ENCODE results near the gene CFDP1. TPM values are rescaled to one million over a fixed set of nuclear protein-coding genes. Genes with fewer than 3 reads are reported as not detected.

Gene CFDP1
- total and polyA plus RNA-seq, 2 of the 13 experiments (the other 11 are each of a cell fraction or from before 2014, with no cell fraction given), result 78.6 to 153 TPM

- TF ChIP-seq, protein P1, sequence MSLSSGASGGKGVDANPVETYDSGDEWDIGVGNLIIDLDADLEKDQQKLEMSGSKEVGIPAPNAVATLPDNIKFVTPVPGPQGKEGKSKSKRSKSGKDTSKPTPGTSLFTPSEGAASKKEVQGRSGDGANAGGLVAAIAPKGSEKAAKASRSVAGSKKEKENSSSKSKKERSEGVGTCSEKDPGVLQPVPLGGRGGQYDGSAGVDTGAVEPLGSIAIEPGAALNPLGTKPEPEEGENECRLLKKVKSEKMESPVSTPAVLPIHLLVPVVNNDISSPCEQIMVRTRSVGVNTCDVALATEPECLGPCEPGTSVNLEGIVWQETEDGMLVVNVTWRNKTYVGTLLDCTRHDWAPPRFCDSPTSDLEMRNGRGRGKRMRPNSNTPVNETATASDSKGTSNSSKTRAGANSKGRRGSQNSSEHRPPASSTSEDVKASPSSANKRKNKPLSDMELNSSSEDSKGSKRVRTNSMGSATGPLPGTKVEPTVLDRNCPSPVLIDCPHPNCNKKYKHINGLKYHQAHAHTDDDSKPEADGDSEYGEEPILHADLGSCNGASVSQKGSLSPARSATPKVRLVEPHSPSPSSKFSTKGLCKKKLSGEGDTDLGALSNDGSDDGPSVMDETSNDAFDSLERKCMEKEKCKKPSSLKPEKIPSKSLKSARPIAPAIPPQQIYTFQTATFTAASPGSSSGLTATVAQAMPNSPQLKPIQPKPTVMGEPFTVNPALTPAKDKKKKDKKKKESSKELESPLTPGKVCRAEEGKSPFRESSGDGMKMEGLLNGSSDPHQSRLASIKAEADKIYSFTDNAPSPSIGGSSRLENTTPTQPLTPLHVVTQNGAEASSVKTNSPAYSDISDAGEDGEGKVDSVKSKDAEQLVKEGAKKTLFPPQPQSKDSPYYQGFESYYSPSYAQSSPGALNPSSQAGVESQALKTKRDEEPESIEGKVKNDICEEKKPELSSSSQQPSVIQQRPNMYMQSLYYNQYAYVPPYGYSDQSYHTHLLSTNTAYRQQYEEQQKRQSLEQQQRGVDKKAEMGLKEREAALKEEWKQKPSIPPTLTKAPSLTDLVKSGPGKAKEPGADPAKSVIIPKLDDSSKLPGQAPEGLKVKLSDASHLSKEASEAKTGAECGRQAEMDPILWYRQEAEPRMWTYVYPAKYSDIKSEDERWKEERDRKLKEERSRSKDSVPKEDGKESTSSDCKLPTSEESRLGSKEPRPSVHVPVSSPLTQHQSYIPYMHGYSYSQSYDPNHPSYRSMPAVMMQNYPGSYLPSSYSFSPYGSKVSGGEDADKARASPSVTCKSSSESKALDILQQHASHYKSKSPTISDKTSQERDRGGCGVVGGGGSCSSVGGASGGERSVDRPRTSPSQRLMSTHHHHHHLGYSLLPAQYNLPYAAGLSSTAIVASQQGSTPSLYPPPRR (CRISPR knock-in tag; IDR thresholded peaks at IDR 0.05; ENCODE audit: borderline replicate concordance), result no peak
- TF ChIP-seq TCF7L2 (IDR thresholded peaks at IDR 0.05; ENCODE audit: low read depth, low read length) (no peak), CEBPG (CRISPR knock-in tag; IDR thresholded peaks at IDR 0.05) (no peak), MEF2D (CRISPR knock-in tag; IDR thresholded peaks at IDR 0.05) (no peak), RFX3 (CRISPR knock-in tag; IDR thresholded peaks at IDR 0.05) (no peak), RORA (CRISPR knock-in tag; IDR thresholded peaks at IDR 0.05) (no peak)
Observed at GRCh38 chr16:75336521-75336920, 96.8 kb downstream of the CFDP1 start (continued).

DNA sequence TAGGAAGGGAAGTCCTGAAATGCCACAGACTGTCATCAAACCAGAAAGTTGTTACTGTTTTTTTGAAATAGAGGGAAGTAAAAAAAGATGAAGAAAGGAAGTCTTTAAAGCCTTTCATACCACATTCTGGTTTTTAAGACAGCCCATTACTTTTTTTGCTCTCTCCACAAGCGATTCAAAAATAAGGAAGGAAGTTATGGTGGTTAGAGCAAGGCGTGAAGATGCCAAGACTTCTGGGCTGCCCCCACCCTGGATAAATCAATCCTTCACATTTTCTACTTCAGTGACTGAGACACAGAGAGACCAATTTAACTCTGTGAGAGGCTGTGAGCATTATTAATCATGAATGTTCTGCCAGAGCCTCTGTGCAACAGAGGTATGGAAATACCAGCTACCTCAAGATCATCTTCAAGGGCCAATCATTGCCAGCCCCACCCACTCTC, 99.6 kb downstream of the CFDP1 start:
- intact Hi-C loops (cut with micrococcal nuclease; ENCODE audit: unreplicated experiment), result no loop called here
- TF ChIP-seq, protein P2, sequence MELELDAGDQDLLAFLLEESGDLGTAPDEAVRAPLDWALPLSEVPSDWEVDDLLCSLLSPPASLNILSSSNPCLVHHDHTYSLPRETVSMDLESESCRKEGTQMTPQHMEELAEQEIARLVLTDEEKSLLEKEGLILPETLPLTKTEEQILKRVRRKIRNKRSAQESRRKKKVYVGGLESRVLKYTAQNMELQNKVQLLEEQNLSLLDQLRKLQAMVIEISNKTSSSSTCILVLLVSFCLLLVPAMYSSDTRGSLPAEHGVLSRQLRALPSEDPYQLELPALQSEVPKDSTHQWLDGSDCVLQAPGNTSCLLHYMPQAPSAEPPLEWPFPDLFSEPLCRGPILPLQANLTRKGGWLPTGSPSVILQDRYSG (CRISPR knock-in tag; IDR thresholded peaks at IDR 0.05), result no peak
- TF ChIP-seq ZNF292 (CRISPR knock-in tag; IDR thresholded peaks at IDR 0.05; ENCODE audit: borderline replicate concordance, low read depth) (no peak), BRCA1 (CRISPR knock-in tag; IDR thresholded peaks at IDR 0.05) (no peak), ZNF543 (CRISPR knock-in tag; IDR thresholded peaks at IDR 0.05) (no peak), ZNF597 (CRISPR knock-in tag; IDR thresholded peaks at IDR 0.05) (no peak), ZNF124 (CRISPR knock-in tag; IDR thresholded peaks at IDR 0.05) (no peak), ELF3 (CRISPR knock-in tag; IDR thresholded peaks at IDR 0.05) (no peak), NFYC (CRISPR knock-in tag; IDR thresholded peaks at IDR 0.05) (no peak), ZKSCAN5 (CRISPR knock-in tag; IDR thresholded peaks at IDR 0.05) (no peak), ZNF496 (CRISPR knock-in tag; IDR thresholded peaks at IDR 0.05; ENCODE audit: insufficient replicate concordance) (no peak), ZFP36L2 (CRISPR knock-in tag; IDR thresholded peaks at IDR 0.05) (no peak)

More for the DNA sequence above, 99.6 kb downstream of the CFDP1 start:
- BruUV-seq (replicated peaks), result no TSS peak
- no peaks in the 10 kb centered on the region for H3K79me2 ChIP-seq (ENCODE audit: insufficient read depth, low read length)
- H3K36me3 ChIP-seq (replicated peaks in 1 of 2; ENCODE audit: control insufficient read depth in 1 of 2, insufficient read depth in 2 of 2, low read length in 2 of 2), result peaks cover 3 to 6% of the 10 kb centered on the region in 2 experiments; a peak in 3 of 5 replicates
- no peak overlapping the region for H3K27ac ChIP-seq (ENCODE audit: extremely low read length, insufficient read depth, low read length)
- in situ Hi-C loops (cut with HindIII; ENCODE audit: extremely low pct_ligation_motif_present, low pct_unique_long_range_greater_than_20kb), result no loop called here
- no peak for FAIRE-seq
- no peaks in the 10 kb centered on the region for H3K9me3 ChIP-seq (ENCODE audit: low read length)
- POLR2A ChIA-PET, result interaction anchor here (1.1 kb wide), 1 partner anchor 28 kb away, joined by 3 read pairs; no protein-coding TSS in a partner anchor
- no peak overlapping the region for H3K4me2 ChIP-seq (ENCODE audit: low read depth, low read length)
- CTCF ChIA-PET (ENCODE audit: low intra/inter-chr PET ratio, low total read pairs), result no interaction called here
- H2AFZ ChIP-seq (ENCODE audit: low read length), result no peak overlapping the region
- WGBS (ENCODE audit: low lambda C conversion rate), result 95% methylated on average over 2 of the region's 2 CpGs
- H4K20me1 ChIP-seq (ENCODE audit: insufficient read depth, low read length), result no peaks in the 10 kb centered on the region
- no peak overlapping the region for H3K9ac ChIP-seq (ENCODE audit: insufficient read depth, low read depth, low read length)
- ATAC-seq, result no peak
- H3K4me3 ChIP-seq (replicated peaks in 1 of 3; ENCODE audit: insufficient read depth in 1 of 3, low read depth in 2 of 3, low read length in 3 of 3), result no peak overlapping the region
- H3K4me1 ChIP-seq (ENCODE audit: insufficient read depth, low read length), result peaks cover 14% of the 10 kb centered on the region
- H3K27me3 ChIP-seq (ENCODE audit: control insufficient read depth in 1 of 2, insufficient read depth in 2 of 2, low read length in 2 of 2), result no peaks in the 10 kb centered on the region
- DNase-seq (ENCODE audit: low spot score), result no peak

Data from HepG2 (cell line).